IPS DF 6.9 (cell line): ENCODE measurements around the gene FGD1.
A peak's percentile ranks its signal among the peaks of the same experiment; 100 is the strongest.

ENCODE experiments used
- DNase-seq: peaks from one replicate; pipeline ENCODE4 v3.0.0-alpha.2; 2013; ENCODE audit warnings: low read depth, low spot score
- H3K27ac ChIP-seq: one replicate; pipeline ENCODE4 v1.5.1; 2013; ENCODE audit warnings: low read length, control low read depth
- H3K27me3 ChIP-seq: 2 replicates; pipeline ENCODE4 v1.6.1; 2013; ENCODE audit warnings: mild to moderate bottlenecking, low read length; ENCODE audit not compliant: control insufficient read depth, insufficient read depth
- H3K36me3 ChIP-seq: 2 replicates; pipeline ENCODE4 v1.6.1; 2013; ENCODE audit warnings: low read length; ENCODE audit not compliant: control insufficient read depth, insufficient read depth
- H3K4me1 ChIP-seq: 2 replicates; pipeline ENCODE4 v1.6.1; 2013; ENCODE audit warnings: low read length; ENCODE audit not compliant: control insufficient read depth, insufficient read depth
- H3K4me3 ChIP-seq: 2 replicates; pipeline ENCODE4 v1.5.1; 2013; ENCODE audit warnings: mild to moderate bottlenecking, low read length
- H3K9me3 ChIP-seq: 2 replicates; pipeline ENCODE4 v1.6.1; 2013; ENCODE audit warnings: low read length, inconsistent platforms; ENCODE audit not compliant: control insufficient read depth, insufficient read depth
- WGBS: extraction: QIAGEN DNeasy Blood & Tissue Kit; methylation state at CpG from one replicate; pipeline ENCODE4 v1.1.7; 2013; ENCODE audit warnings: mixed read lengths, missing lambda C conversion rate; ENCODE audit not compliant: insufficient read length, insufficient coverage; 5-methylcytosine and 5-hydroxymethylcytosine counted together

Gene FGD1

GRCh38 chrX:54470054-54470760 lies 25.8 kb downstream of the FGD1 start:
- H3K36me3 ChIP-seq: peaks cover 6% of the 10 kb centered on the region; the same call in 1 of the 2 replicates
- no peaks in the 10 kb centered on the region for H3K9me3 ChIP-seq
- no peak for DNase-seq
- no peak overlapping the region for H3K4me3 ChIP-seq
- no peaks in the 10 kb centered on the region for H3K4me1 ChIP-seq
- no CpG with 5 or more reads among the region's 21 CpGs for WGBS
- H3K27me3 ChIP-seq: no peaks in the 10 kb centered on the region
- no peak overlapping the region for H3K27ac ChIP-seq

DNA sequence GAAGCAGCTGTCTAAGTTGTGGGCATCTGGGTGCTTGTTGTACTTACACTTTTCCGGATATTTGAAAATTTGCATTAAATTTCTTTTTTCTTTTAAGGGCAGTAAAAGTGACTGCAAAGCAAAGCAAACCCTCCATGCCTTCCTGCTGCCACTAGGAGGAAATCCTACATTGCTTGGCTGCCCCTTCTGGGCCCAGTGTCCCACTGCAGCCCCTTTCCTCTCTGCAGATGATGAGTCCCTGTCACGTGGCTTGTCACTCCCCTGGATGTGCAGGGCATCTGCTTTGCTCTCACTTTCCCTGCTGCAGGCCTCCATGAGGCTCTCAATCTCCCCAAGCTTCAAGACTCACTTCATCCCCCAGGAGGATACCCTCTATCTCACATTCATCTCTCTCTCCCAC lies 43.1 kb downstream of the FGD1 start:
- Histone ChIP-seq H3K4me3 (no peak overlapping the region), H3K9me3 (no peaks in the 10 kb centered on the region), H3K36me3 (peaks cover 7% of the 10 kb centered on the region; the same call in 1 of the 2 replicates), H3K27ac (no peak overlapping the region), H3K4me1 (no peaks in the 10 kb centered on the region), H3K27me3 (no peaks in the 10 kb centered on the region)
- DNase-seq: no peak
- WGBS: no CpG with 5 or more reads among the region's 2 CpGs

DNA sequence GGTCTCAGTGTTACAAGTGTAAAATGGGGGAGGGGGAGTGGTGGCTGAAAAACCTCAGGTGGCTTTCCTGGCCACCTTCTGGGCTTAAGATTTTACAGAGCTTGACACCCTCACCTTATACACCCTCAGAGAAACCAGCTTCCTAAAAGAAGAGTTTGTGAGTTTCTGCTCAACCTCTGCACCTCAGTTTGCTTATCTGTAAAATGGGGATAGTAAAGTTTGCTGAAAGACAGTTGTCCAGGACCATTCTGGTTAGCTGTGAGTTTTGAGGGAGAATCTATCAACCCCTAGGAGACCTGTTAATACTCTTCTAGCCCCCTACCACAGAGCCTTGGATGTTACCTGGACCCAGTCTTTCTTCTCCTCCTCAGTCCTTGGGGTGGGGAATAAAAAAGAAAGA lies 46.1 kb downstream of the FGD1 start:
- no peak overlapping the region for H3K4me3 ChIP-seq
- 0 out of 2 replicates have a peak, but pooled peaks cover 2% of the 10 kb centered on the region for H3K4me1 ChIP-seq
- H3K27ac ChIP-seq: no peak overlapping the region
- no peaks in the 10 kb centered on the region for H3K9me3 ChIP-seq
- no peaks in the 10 kb centered on the region for H3K27me3 ChIP-seq
- no peak for DNase-seq
- H3K36me3 ChIP-seq: peaks cover 5% of the 10 kb centered on the region; the same call in 1 of the 2 replicates

- Histone ChIP-seq H3K27ac (no peak overlapping the region), H3K4me3 (no peak overlapping the region), H3K36me3 (peaks cover 5% of the 10 kb centered on the region; the same call in 1 of the 2 replicates), H3K4me1 (0 out of 2 replicates have a peak, but pooled peaks cover 2% of the 10 kb centered on the region), H3K9me3 (no peaks in the 10 kb centered on the region), H3K27me3 (no peaks in the 10 kb centered on the region)
- WGBS: no CpG with 5 or more reads among the region's 5 CpGs
- DNase-seq: no peak
These were observed 48.6 kb downstream of the FGD1 start for GRCh38 chrX:54447461-54447860.

- Histone ChIP-seq H3K9me3 (no peaks in the 10 kb centered on the region), H3K4me3 (no peak overlapping the region), H3K36me3 (peaks cover 5% of the 10 kb centered on the region; the same call in 1 of the 2 replicates), H3K27me3 (no peaks in the 10 kb centered on the region), H3K27ac (no peak overlapping the region), H3K4me1 (0 out of 2 replicates have a peak, but pooled peaks cover 2% of the 10 kb centered on the region)
- no CpG with 5 or more reads among the region's 17 CpGs for WGBS
- no peak for DNase-seq
These were observed 50.0 kb downstream of the FGD1 start for GRCh38 chrX:54446084-54446483.

GRCh38 chrX:54444752-54445151 lies 51.3 kb downstream of the FGD1 start:
- no peak overlapping the region for H3K4me3 ChIP-seq
- H3K36me3 ChIP-seq: peaks cover 5% of the 10 kb centered on the region; the same call in 1 of the 2 replicates
- no peak overlapping the region for H3K27ac ChIP-seq
- H3K4me1 ChIP-seq: 0 out of 2 replicates have a peak, but pooled peaks cover 2% of the 10 kb centered on the region
- H3K27me3 ChIP-seq: no peaks in the 10 kb centered on the region
- H3K9me3 ChIP-seq: no peaks in the 10 kb centered on the region
- WGBS: no CpG with 5 or more reads among the region's 6 CpGs
- no peak for DNase-seq

DNA sequence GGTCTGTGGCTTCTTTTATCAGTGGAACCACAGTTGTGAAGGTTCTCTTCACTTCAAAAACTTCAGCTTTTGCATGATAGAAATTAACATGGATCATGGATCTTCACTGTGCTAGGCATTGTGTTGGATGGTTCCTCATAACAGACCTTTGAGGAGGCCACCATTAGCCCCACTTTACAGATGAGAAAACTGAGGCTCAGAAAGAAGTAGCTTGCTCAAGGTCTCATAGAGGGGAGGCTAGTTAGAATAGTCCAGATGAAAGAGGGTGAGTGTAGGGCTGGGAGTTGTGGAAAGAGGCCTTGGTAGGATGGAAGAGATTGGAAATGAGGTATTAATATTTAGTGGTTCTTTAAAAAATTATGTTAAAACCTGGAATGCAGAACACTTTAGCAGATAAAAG lies 53.2 kb downstream of the FGD1 start:
- no peak overlapping the region for H3K4me3 ChIP-seq

GRCh38 chrX:54439960-54440871 lies 55.8 kb downstream of the FGD1 start, which contains the start of gene TSR2:
Gene TSR2, plus strand, starts transcription at chrX:54440404. Its CDS starts 18 bp downstream, at chrX:54440422.
- WGBS: no CpG with 5 or more reads among the region's 40 CpGs
- peak within 1 kb of the TSS; percentile 100 for H3K4me3 ChIP-seq
- no peak within 1 kb of the TSS for H3K27ac ChIP-seq

More for the DNA sequence above, 53.2 kb downstream of the FGD1 start:
- Histone ChIP-seq H3K9me3 (no peaks in the 10 kb centered on the region), H3K27me3 (no peaks in the 10 kb centered on the region), H3K36me3 (peaks cover 5% of the 10 kb centered on the region; the same call in 1 of the 2 replicates), H3K27ac (no peak overlapping the region), H3K4me1 (0 out of 2 replicates have a peak, but pooled peaks cover 2% of the 10 kb centered on the region)
- no peak for DNase-seq

DNA sequence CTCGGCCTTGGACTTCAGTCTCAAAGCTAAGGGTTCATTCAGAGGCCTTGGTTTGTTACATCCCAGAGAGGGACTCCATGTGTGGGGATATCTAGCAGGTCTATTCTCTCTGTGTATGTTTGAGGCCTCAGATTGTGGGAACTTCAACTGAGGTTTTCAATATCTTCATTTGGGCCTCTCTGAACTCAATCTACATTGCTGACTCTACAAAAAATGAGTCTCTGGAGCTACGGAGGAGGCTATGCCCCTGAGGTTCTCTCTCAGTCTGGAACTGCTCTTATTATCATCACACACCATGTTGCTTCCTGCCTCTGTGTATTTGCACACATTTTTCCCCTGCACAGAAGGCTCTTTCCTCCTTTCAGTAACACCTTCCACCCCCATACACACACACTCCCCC lies 60.9 kb downstream of the FGD1 start:
- no CpG with 5 or more reads among the region's 2 CpGs for WGBS
- Histone ChIP-seq H3K9me3 (no peaks in the 10 kb centered on the region), H3K36me3 (no peaks in the 10 kb centered on the region)

More at GRCh38 chrX:54439960-54440871, 55.8 kb downstream of the FGD1 start, which contains the start of gene TSR2:
- H3K36me3 ChIP-seq: no peaks in the 10 kb centered on the region
- no peaks in the 10 kb centered on the region for H3K4me1 ChIP-seq
- no peak for DNase-seq
- no peaks in the 10 kb centered on the region for H3K9me3 ChIP-seq
- H3K27me3 ChIP-seq: no peaks in the 10 kb centered on the region

DNA sequence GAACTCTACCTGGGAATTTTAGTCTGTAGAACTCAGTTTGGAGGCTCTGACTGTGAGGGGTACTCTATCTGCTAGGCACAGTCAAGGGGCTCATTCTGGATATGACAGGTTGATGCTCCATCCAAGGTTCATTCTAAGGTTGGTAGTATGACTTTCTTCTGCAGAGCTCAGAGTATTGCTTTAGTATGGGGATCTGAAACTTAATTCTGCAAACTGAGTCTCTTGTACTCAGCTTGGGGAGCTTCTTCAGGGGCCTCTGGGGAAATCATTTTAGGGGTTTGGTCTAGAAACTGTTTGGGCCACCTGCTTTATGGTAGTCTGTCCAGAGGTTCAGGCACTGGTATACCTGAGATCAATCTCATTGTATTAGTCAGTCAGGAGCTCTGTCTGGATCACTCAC lies 65.5 kb downstream of the FGD1 start:
- Histone ChIP-seq H3K36me3 (no peaks in the 10 kb centered on the region), H3K9me3 (no peaks in the 10 kb centered on the region), H3K27me3 (no peaks in the 10 kb centered on the region), H3K4me1 (no peaks in the 10 kb centered on the region), H3K27ac (no peak overlapping the region), H3K4me3 (no peak overlapping the region)
- DNase-seq: no peak

More for the DNA sequence above, 60.9 kb downstream of the FGD1 start:
- DNase-seq: no peak
- Histone ChIP-seq H3K4me3 (no peak overlapping the region), H3K27me3 (no peaks in the 10 kb centered on the region), H3K27ac (no peak overlapping the region), H3K4me1 (no peaks in the 10 kb centered on the region)
